Calu3 (cell line): ENCODE results near the gene KDM7A. TPM values are rescaled to one million over a fixed set of nuclear protein-coding genes. Genes with fewer than 3 reads are reported as not detected.

ENCODE experiments used
- Bru-seq: library from RNA; stranded (reverse); fragments of 400-500 nt; gene quantifications from one replicate; lab custom pipeline; 2021; lab: Mats Ljungman, UMichigan
- BruChase-seq, 2 experiments: library from RNA; stranded (reverse); fragments of 400-500 nt; gene quantifications; one replicate each; lab custom pipeline; 2021; lab: Mats Ljungman, UMichigan
- BruUV-seq: library from RNA; stranded (reverse); fragments of 400-500 nt; replicated peaks from 2 replicates; lab custom pipeline; 2021; lab: Mats Ljungman, UMichigan
- CTCF ChIA-PET: fragments of 300-600 bp; sonication (Branson Sonifier 250); formaldehyde crosslinking; loops from one replicate; lab custom pipeline; 2022; ENCODE audit warnings: antibody characterized with exemption; lab: Charles Lee
- DNase-seq: peaks from one replicate; pipeline ENCODE4 v3.0.0; 2022
- H3K27ac Mint-ChIP-seq: one replicate; pipeline ENCODE4 v1.8.0; 2022; ENCODE audit warnings: mixed read lengths; ENCODE audit not compliant: unreplicated experiment
- H3K27me3 Mint-ChIP-seq: one replicate; pipeline ENCODE4 v1.8.0; 2022; ENCODE audit warnings: mixed read lengths; ENCODE audit not compliant: unreplicated experiment
- H3K36me3 Mint-ChIP-seq: one replicate; pipeline ENCODE4 v1.8.0; 2022; ENCODE audit warnings: mild to moderate bottlenecking, moderate library complexity, mixed read lengths; ENCODE audit not compliant: insufficient read depth, unreplicated experiment
- H3K4me1 Mint-ChIP-seq: one replicate; pipeline ENCODE4 v1.8.0; 2022; ENCODE audit warnings: mild to moderate bottlenecking, low read depth, mixed read lengths; ENCODE audit not compliant: unreplicated experiment
- H3K4me3 Mint-ChIP-seq: one replicate; pipeline ENCODE4 v1.8.0; 2022; ENCODE audit warnings: mild to moderate bottlenecking, low read depth, moderate library complexity, mixed read lengths; ENCODE audit not compliant: unreplicated experiment
- H3K9me3 Mint-ChIP-seq: one replicate; pipeline ENCODE4 v1.8.0; 2022; ENCODE audit warnings: low read depth, mixed read lengths; ENCODE audit not compliant: unreplicated experiment
- intact Hi-C: fragments of 100-400 bp; cut with micrococcal nuclease; formaldehyde crosslinking; loops from one replicate; pipeline ENCODE4 v1.10.0; 2022; ENCODE audit not compliant: unreplicated experiment
- long read RNA-seq: library from polyadenylated mRNA; stranded (forward); transcript quantifications from one replicate; pipeline ENCODE4 v2.0.0, GENCODE V29; 2022
- total RNA-seq: library from RNA; stranded (reverse); gene quantifications from 2 replicates; pipeline ENCODE4 v1.2.3, GENCODE V29; 2022
- TF ChIP-seq, protein P1 (sequence below): fragments of 200-600 bp; IDR thresholded peaks from one replicate; pipeline ENCODE4 v1.8.0; 2022; ENCODE audit warnings: antibody characterized with exemption; ENCODE audit not compliant: unreplicated experiment

KDM7A gene, protein sequence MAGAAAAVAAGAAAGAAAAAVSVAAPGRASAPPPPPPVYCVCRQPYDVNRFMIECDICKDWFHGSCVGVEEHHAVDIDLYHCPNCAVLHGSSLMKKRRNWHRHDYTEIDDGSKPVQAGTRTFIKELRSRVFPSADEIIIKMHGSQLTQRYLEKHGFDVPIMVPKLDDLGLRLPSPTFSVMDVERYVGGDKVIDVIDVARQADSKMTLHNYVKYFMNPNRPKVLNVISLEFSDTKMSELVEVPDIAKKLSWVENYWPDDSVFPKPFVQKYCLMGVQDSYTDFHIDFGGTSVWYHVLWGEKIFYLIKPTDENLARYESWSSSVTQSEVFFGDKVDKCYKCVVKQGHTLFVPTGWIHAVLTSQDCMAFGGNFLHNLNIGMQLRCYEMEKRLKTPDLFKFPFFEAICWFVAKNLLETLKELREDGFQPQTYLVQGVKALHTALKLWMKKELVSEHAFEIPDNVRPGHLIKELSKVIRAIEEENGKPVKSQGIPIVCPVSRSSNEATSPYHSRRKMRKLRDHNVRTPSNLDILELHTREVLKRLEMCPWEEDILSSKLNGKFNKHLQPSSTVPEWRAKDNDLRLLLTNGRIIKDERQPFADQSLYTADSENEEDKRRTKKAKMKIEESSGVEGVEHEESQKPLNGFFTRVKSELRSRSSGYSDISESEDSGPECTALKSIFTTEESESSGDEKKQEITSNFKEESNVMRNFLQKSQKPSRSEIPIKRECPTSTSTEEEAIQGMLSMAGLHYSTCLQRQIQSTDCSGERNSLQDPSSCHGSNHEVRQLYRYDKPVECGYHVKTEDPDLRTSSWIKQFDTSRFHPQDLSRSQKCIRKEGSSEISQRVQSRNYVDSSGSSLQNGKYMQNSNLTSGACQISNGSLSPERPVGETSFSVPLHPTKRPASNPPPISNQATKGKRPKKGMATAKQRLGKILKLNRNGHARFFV
- total RNA-seq: 2.7 and 4.9 TPM in 2 replicates
- Bru-seq, nascent RNA: percentile 55 among the genes with signal in this experiment
- BruChase-seq, experiment 1, labeled RNA remaining after a 6-hour chase: percentile 42 among the genes with signal in this experiment
- BruChase-seq, experiment 2, labeled RNA remaining after a 2-hour chase: percentile 50 among the genes with signal in this experiment
- long read RNA-seq, partial matches to known transcripts: 0 of 3 reads
- long read RNA-seq, other reads (novel, unspliced or antisense): 3 of 3 reads

DNA sequence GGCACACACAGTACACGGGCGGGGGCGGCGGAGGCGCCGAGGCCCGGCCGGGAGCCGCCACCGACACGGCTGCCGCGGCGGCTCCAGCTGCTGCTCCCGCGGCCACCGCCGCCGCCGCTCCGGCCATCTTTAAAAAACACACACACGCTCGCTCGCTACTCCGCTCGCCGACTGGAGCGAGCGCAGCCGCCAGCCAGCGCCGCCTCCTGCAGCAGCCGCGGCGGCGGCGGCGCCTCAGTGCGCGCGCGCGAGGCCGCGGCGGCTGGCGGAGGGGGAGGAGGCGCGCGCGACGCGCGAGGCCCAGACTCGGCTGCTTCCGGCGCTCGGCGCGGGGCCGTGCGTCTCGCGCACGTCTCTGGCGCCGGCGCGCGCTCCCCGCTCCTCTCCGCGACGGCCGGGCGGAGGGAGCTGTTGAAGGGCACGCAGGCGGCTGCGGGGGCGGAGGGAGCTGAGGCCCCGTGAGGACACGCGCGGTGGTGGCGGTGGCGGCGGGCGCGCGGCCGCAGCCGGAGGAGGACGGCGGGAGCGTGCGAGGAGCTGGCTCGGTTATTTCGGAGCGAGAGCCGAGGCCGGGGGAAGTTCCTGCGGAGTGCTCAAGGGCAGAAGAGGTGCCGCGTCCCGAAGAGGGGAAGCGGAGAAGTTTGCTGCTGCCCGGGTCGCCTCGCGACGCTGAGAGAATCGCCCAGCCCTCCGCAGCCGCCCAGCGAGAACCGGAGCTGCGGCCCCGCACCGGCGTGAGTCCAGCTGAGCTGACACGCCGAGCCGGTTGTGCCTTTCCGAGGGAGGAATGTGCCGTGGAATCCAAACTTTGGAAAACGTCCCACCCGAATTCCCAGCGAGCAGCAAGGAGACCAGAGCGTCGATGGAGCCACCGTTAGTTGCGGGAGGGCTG lies at the start of gene KDM7A:
TSS of gene KDM7A (minus strand) at position 173 of the 892 bp plus-strand sequence. CDS start at position 127, 46 bp downstream.
- CTCF ChIA-PET: interaction anchor here (0.6 to 1.8 kb wide), 2 partner anchors 139 to 1868 kb away, joined by 3 to 5 read pairs; no protein-coding TSS in a partner anchor
- DNase-seq: peak; percentile 85

DNA sequence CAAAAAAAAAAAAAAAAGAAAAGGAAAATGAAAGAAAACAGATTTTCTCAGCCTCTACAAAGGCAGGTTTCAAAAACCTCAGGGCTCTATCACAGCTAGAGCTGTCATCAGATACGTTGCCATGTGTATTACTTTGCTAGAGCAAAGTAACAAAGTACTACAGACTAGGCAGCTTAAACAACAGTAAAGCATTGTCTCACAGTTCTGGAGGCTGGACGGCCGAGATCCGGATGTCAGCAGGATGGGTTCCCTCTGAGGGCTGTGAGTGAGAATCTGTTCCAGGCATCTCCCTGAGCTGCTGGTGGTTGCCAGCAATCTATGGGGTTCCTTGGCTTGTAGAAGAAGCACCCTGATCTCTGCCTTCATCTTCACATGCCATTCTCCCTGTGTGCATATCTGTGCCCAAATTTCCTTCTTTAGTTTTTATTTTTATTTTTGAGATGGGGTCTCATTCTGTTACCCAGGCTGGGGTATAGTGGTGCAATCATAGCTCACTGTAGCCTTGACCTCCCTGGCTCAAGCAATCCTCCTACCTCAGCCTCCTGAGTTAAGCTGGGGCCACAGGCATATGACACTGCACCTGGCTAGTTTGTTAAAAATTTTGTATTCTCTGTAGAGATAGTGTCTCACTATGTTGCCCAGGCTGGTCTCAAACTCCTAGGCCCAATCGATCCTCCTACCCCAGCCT lies 48.9 kb upstream of the KDM7A start:
- Mint-ChIP-seq H3K4me3 (no peak overlapping the region), H3K9me3 (no peaks in the 10 kb centered on the region), H3K27me3 (peaks cover 34% of the 10 kb centered on the region), H3K36me3 (peaks cover 12% of the 10 kb centered on the region), H3K4me1 (peaks cover 8% of the 10 kb centered on the region), H3K27ac (no peak overlapping the region)
- intact Hi-C loops: no loop called here
- DNase-seq: no peak
- CTCF ChIA-PET: no interaction called here
- BruUV-seq: no TSS peak
- TF ChIP-seq, protein P1, sequence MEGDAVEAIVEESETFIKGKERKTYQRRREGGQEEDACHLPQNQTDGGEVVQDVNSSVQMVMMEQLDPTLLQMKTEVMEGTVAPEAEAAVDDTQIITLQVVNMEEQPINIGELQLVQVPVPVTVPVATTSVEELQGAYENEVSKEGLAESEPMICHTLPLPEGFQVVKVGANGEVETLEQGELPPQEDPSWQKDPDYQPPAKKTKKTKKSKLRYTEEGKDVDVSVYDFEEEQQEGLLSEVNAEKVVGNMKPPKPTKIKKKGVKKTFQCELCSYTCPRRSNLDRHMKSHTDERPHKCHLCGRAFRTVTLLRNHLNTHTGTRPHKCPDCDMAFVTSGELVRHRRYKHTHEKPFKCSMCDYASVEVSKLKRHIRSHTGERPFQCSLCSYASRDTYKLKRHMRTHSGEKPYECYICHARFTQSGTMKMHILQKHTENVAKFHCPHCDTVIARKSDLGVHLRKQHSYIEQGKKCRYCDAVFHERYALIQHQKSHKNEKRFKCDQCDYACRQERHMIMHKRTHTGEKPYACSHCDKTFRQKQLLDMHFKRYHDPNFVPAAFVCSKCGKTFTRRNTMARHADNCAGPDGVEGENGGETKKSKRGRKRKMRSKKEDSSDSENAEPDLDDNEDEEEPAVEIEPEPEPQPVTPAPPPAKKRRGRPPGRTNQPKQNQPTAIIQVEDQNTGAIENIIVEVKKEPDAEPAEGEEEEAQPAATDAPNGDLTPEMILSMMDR: no peak

More for the DNA sequence above, at the start of gene KDM7A:
- Mint-ChIP-seq H3K27ac (no peak within 1 kb of the TSS), H3K36me3 (peaks cover 28% of the 10 kb centered on the region), H3K4me3 (peak within 1 kb of the TSS; percentile 75), H3K4me1 (peaks cover 15% of the 10 kb centered on the region), H3K27me3 (peaks cover 39% of the 10 kb centered on the region), H3K9me3 (no peaks in the 10 kb centered on the region)
- BruUV-seq: TSS peak; percentile 48
- intact Hi-C loops: loop anchor here (5.0 to 10.0 kb wide), 2 partner anchors 55 to 298 kb away; partner anchors contain the start of gene MKRN1
- TF ChIP-seq, protein P1: no peak

DNA sequence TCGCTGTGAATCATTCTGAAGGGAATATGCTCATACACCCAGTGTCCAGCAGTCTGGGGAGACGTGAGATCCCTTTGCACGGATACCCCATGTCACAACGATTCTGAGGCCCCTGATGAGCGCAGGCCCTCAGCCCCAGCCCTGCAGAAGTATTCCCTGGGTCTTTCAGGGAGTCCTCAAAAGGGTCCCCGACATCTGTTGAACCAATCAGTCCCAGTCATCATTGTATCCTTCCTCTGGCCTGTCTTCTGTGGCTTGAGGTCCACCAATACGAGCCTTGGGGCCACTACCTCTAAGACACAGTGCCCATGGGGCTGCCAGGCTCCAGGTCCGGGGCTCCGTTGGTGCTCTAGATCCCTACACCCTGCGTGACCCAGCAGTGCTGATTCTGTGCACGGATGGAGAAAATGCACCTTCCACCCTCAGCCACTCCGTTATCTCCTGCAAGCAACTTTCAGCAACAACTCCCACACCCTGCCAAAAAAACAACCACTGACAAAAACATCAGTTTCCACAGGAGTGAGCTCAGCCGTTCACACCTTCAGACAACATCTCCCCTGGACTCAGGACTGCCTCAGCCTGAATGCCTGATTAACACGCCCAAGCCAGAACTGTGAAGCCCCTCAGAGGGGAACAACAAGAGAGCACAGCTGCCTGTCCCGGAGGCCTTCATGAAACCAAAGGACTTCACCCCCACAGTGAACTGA lies 46.9 kb upstream of the KDM7A start:
- Mint-ChIP-seq H3K27me3 (peaks cover 21% of the 10 kb centered on the region), H3K36me3 (no peaks in the 10 kb centered on the region), H3K9me3 (no peaks in the 10 kb centered on the region), H3K27ac (no peak overlapping the region), H3K4me3 (no peak overlapping the region), H3K4me1 (no peaks in the 10 kb centered on the region)
- no TSS peak for BruUV-seq
- TF ChIP-seq, protein P1: no peak
- no peak for DNase-seq
- CTCF ChIA-PET: no interaction called here
- intact Hi-C loops: no loop called here
